AG04450 (cell line): ENCODE measurements around the gene TMEM61. TPM values are rescaled to one million over a fixed set of nuclear protein-coding genes. Genes with fewer than 3 reads are reported as not detected.

Source experiments
- CTCF ChIA-PET: fragments of 300-600, 350-600 bp; formaldehyde crosslinking; extraction: SDS; loops from one replicate; lab custom pipeline; 2022; ENCODE audit warnings: antibody characterized with exemption, inconsistent platforms; lab: Charles Lee
- POLR2A ChIA-PET: fragments of 350-600 bp; formaldehyde crosslinking; extraction: SDS; loops from one replicate; lab custom pipeline; 2021; ENCODE audit warnings: antibody characterized with exemption, inconsistent platforms; lab: Yijun Ruan, JAX
- DNase-seq: peaks from one replicate; pipeline ENCODE4 v3.0.0-alpha.2; 2011; ENCODE audit warnings: low read depth, low spot score
- H3K27ac ChIP-seq: one replicate; pipeline ENCODE4 v1.5.1; 2012; ENCODE audit warnings: low read depth, low read length, control low read depth
- H3K27me3 ChIP-seq: one replicate; pipeline ENCODE4 v1.6.0; 2012; ENCODE audit warnings: low read length; ENCODE audit not compliant: control insufficient read depth, insufficient read depth
- H3K4me3 ChIP-seq: 2 replicates; pipeline ENCODE4 v1.5.1; 2011; ENCODE audit warnings: mild to moderate bottlenecking, low read depth, low read length, control low read depth
- H3K9me3 ChIP-seq: 2 replicates; pipeline ENCODE4 v1.5.1; 2012; ENCODE audit warnings: low read length; ENCODE audit not compliant: control insufficient read depth, insufficient read depth
- CTCF ChIP-seq: IDR thresholded peaks from 2 replicates; pipeline ENCODE4 v1.5.1; 2011; ENCODE audit warnings: low read depth, low read length, control low read depth, inconsistent platforms
- polyA plus RNA-seq: library from polyadenylated mRNA; depleted of rRNA; stranded (reverse); fragments of >200 nt; gene quantifications from 2 replicates; pipeline ENCODE4 v1.2.3, GENCODE V29; 2011

The TMEM61 gene
- polyA plus RNA-seq, 1 experiment, result not detected

GRCh38 chr1:54976747-54977146 is 3.7 kb upstream of the TMEM61 start:
- peaks cover 39% of the 10 kb centered on the region for H3K27me3 ChIP-seq
- no peak overlapping the region for H3K27ac ChIP-seq
- POLR2A ChIA-PET, result no interaction called here
- CTCF ChIA-PET, result interaction anchor here (1.4 to 2.1 kb wide), 4 partner anchors 20 to 45 kb away, joined by 3 to 9 read pairs (median 7); no protein-coding TSS in a partner anchor
- no peak for TF ChIP-seq CTCF
- no peaks in the 10 kb centered on the region for H3K9me3 ChIP-seq
- DNase-seq, result no peak
- H3K4me3 ChIP-seq, result no peak overlapping the region

- ChIA-PET CTCF (interaction anchor here (1.6 to 2.1 kb wide), 5 partner anchors 19 to 44 kb away, joined by 6 to 9 read pairs (median 8); no protein-coding TSS in a partner anchor), POLR2A (interaction anchor here (1.0 kb wide), 1 partner anchor 10 kb away, joined by 3 read pairs; no protein-coding TSS in a partner anchor)
- Histone ChIP-seq H3K9me3 (no peaks in the 10 kb centered on the region), H3K4me3 (no peak overlapping the region), H3K27ac (no peak overlapping the region), H3K27me3 (peaks cover 44% of the 10 kb centered on the region)
- no peak for DNase-seq
- TF ChIP-seq CTCF, result no peak
These were observed 2.7 kb upstream of the TMEM61 start for GRCh38 chr1:54977533-54978297.

GRCh38 chr1:54978528-54979326 is 1.7 kb upstream of the TMEM61 start:
- ChIA-PET POLR2A (interaction anchor here (1.0 kb wide), 1 partner anchor 9 kb away, joined by 3 read pairs; no protein-coding TSS in a partner anchor), CTCF (interaction anchor here (1.6 to 1.8 kb wide), 3 partner anchors 28 to 43 kb away, joined by 6 to 9 read pairs (median 8); no protein-coding TSS in a partner anchor)
- peaks cover 47% of the 10 kb centered on the region for H3K27me3 ChIP-seq
- no peaks in the 10 kb centered on the region for H3K9me3 ChIP-seq
- H3K4me3 ChIP-seq, result no peak overlapping the region
- DNase-seq, result no peak
- no peak for TF ChIP-seq CTCF
- no peak overlapping the region for H3K27ac ChIP-seq

GRCh38 chr1:54979327-54979891 is 1.0 kb upstream of the TMEM61 start:
- ChIA-PET CTCF (interaction anchor here (1.6 to 1.8 kb wide), 2 partner anchors 29 to 42 kb away, joined by 6 to 8 read pairs; no protein-coding TSS in a partner anchor), POLR2A (no interaction called here)
- no peak for TF ChIP-seq CTCF
- Histone ChIP-seq H3K27me3 (peaks cover 53% of the 10 kb centered on the region), H3K9me3 (no peaks in the 10 kb centered on the region), H3K27ac (no peak overlapping the region), H3K4me3 (no peak overlapping the region)
- no peak for DNase-seq
